Mesodermal cell (in vitro differentiated cells): ENCODE data around the gene HOXD4. TPM values are rescaled to one million over a fixed set of nuclear protein-coding genes. Genes with fewer than 3 reads are reported as not detected.
A peak's percentile ranks its signal among the peaks of the same experiment; 100 is the strongest.

ENCODE experiments used
- H3K27ac ChIP-seq: 2 replicates; pipeline ENCODE4 v1.7.0; 2013; ENCODE audit warnings: mild to moderate bottlenecking, low read depth, low read length, moderate library complexity; ENCODE audit not compliant: severe bottlenecking
- H3K36me3 ChIP-seq: 2 replicates; pipeline ENCODE4 v1.7.1; 2013; ENCODE audit warnings: mild to moderate bottlenecking, low read length, moderate library complexity; ENCODE audit not compliant: control insufficient read depth, insufficient read depth
- H3K4me1 ChIP-seq: one replicate; pipeline ENCODE4 v1.7.1; 2013; ENCODE audit warnings: mild to moderate bottlenecking, low read length; ENCODE audit not compliant: insufficient read depth, control insufficient read depth, poor library complexity, severe bottlenecking
- H3K4me3 ChIP-seq: 2 replicates; pipeline ENCODE4 v1.7.0; 2013; ENCODE audit warnings: low read length, control low read depth, mild to moderate bottlenecking; ENCODE audit not compliant: insufficient read depth, poor library complexity, severe bottlenecking; ENCODE audit errors: extremely low read depth
- H3K9me3 ChIP-seq: 2 replicates; pipeline ENCODE4 v1.7.1; 2013; ENCODE audit warnings: mild to moderate bottlenecking, low read length, moderate library complexity; ENCODE audit not compliant: control insufficient read depth
- WGBS, 2 experiments: methylation state at CpG; one replicate each; pipeline ENCODE4 v1.1.5; 2013; ENCODE audit warnings: missing lambda C conversion rate in 2 of 2; ENCODE audit not compliant: insufficient coverage in 2 of 2; 5-methylcytosine and 5-hydroxymethylcytosine counted together
- polyA plus RNA-seq, 2 experiments: library from polyadenylated mRNA; stranded (reverse); fragments of 50-300 nt; gene quantifications; one replicate each; pipeline ENCODE4 v1.2.3, GENCODE V29; 2013

The HOXD4 gene
- 6.5 TPM for polyA plus RNA-seq (2013, experiment 1 of 2)
- polyA plus RNA-seq (2013, experiment 2 of 2), result 4.2 TPM

GRCh38 chr2:176151442-176152287 lies at the start of gene HOXD4:
Gene HOXD4 (plus strand): TSS chr2:176151550. CDS start chr2:176151634, 84 bp downstream.
- Histone ChIP-seq H3K27ac (no peak within 1 kb of the TSS), H3K36me3 (no peaks in the 10 kb centered on the region), H3K4me1 (no peaks in the 10 kb centered on the region), H3K9me3 (no peaks in the 10 kb centered on the region), H3K4me3 (peak within 1 kb of the TSS; percentile 0)
- 2% methylated on average over 22 to 43 of the region's 55 CpGs for WGBS, 2 experiments

- 4 to 17% methylated on average over 3 to 5 of the region's 5 CpGs for WGBS, 2 experiments
- H3K36me3 ChIP-seq, result no peaks in the 10 kb centered on the region
- H3K4me1 ChIP-seq, result no peaks in the 10 kb centered on the region
- H3K4me3 ChIP-seq, result no peak overlapping the region
- H3K9me3 ChIP-seq, result no peaks in the 10 kb centered on the region
- H3K27ac ChIP-seq, result no peak overlapping the region
These were observed 49.5 kb upstream of the HOXD4 start for GRCh38 chr2:176101842-176102241.

DNA sequence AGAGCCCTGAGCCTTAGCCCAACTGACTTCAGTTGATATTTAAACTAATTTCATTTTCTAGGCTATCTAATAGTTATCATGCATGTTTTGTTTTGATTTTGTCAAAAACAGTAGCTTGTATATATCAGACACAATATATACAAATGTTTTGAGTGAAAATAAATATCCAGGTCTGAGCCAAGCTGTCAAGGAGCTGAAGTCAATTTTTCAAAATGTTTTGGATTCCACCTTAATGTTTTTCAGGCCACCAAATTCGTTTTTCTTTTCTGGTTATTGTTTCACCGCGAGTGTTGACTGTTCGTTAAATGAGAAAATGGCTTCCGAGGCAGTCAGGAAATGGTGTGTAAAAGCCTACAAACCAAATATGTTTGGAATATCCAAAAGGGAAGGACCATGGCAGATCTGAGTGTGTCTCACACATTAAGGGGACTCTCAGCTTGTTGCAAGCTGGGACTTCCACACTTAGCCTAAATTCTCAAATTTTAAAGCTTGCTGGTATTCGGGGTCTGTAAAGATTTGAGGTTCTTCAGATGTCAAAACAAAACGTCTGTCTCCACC lies 49.0 kb upstream of the HOXD4 start:
- 18 to 20% methylated on average over 2 to 4 of the region's 7 CpGs for WGBS, 2 experiments
- Histone ChIP-seq H3K4me1 (no peaks in the 10 kb centered on the region), H3K9me3 (no peaks in the 10 kb centered on the region), H3K36me3 (no peaks in the 10 kb centered on the region), H3K4me3 (no peak overlapping the region), H3K27ac (no peak overlapping the region)

DNA sequence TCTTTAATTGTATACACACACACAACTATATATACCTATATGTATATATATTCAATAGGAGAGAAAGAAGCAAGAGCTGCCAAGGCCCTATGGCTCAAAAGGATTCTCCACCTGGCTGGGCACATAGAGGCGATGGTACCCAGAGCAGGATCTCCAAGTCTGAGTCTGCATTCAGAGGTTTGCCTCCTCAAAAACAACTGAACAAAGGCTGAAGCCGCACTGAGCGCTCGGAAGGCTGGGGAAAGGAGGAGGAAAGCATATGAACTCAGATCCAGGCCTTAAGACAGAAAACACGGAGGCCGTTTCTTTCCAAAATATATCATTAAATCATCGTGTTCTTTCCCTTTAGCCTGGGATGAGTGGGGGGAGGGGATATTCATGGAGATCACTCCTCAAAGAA lies 48.2 kb upstream of the HOXD4 start:
- no peak overlapping the region for H3K27ac ChIP-seq
- H3K4me1 ChIP-seq, result no peaks in the 10 kb centered on the region
- 0 to 10% methylated on average over 1 to 4 of the region's 7 CpGs for whole genome bisulfite sequencing, 2 experiments
- no peaks in the 10 kb centered on the region for H3K9me3 ChIP-seq
- H3K36me3 ChIP-seq, result no peaks in the 10 kb centered on the region
- no peak overlapping the region for H3K4me3 ChIP-seq

DNA sequence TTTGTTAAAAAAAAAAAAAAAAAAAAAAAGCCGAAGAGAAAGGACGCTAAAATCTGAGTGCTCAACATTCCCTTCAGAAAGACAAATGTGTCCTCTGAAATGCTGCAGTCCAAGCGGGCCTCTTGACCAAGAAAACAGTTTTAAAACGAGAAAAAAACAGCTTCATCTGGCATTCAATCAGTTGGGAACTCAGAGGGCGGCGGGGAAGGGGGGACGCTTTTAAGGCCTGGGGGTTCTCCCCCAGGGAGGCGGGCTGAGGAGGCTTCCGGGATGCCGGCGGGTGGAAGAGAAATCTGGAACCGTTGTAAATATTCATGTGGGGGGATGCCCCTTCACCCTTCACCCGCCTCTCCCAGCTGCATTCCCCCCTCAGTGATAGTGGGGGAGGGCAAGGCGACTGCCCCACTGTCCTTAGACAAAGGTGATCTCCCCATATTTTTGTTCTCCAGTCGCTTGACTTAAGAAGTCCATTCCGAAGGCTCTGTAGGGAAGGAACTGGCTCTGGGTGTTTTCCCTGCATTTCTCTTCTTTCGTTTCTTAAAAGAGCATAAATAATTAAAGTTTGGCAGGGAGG lies 47.5 kb upstream of the HOXD4 start:
- H3K27ac ChIP-seq, result no peak overlapping the region
- no peaks in the 10 kb centered on the region for H3K36me3 ChIP-seq
- WGBS, 2 experiments, result 0 to 4% methylated on average over 3 to 4 of the region's 17 CpGs
- H3K4me3 ChIP-seq, result no peak overlapping the region
- no peaks in the 10 kb centered on the region for H3K9me3 ChIP-seq
- no peaks in the 10 kb centered on the region for H3K4me1 ChIP-seq

GRCh38 chr2:176104316-176105077 lies 46.9 kb upstream of the HOXD4 start:
- WGBS, 2 experiments, result 1 to 2% methylated on average over 34 to 47 of the region's 56 CpGs

GRCh38 chr2:176105078-176105729 lies 46.1 kb upstream of the HOXD4 start:
- Histone ChIP-seq H3K4me1 (no peaks in the 10 kb centered on the region), H3K4me3 (no peak overlapping the region), H3K36me3 (no peaks in the 10 kb centered on the region), H3K9me3 (no peaks in the 10 kb centered on the region), H3K27ac (no peak overlapping the region)
- 3 to 6% methylated on average over 19 to 21 of the region's 25 CpGs for WGBS, 2 experiments

More at GRCh38 chr2:176104316-176105077, 46.9 kb upstream of the HOXD4 start:
- H3K36me3 ChIP-seq, result no peaks in the 10 kb centered on the region
- H3K4me3 ChIP-seq, result no peak overlapping the region
- no peak overlapping the region for H3K27ac ChIP-seq
- H3K9me3 ChIP-seq, result no peaks in the 10 kb centered on the region
- H3K4me1 ChIP-seq, result no peaks in the 10 kb centered on the region

DNA sequence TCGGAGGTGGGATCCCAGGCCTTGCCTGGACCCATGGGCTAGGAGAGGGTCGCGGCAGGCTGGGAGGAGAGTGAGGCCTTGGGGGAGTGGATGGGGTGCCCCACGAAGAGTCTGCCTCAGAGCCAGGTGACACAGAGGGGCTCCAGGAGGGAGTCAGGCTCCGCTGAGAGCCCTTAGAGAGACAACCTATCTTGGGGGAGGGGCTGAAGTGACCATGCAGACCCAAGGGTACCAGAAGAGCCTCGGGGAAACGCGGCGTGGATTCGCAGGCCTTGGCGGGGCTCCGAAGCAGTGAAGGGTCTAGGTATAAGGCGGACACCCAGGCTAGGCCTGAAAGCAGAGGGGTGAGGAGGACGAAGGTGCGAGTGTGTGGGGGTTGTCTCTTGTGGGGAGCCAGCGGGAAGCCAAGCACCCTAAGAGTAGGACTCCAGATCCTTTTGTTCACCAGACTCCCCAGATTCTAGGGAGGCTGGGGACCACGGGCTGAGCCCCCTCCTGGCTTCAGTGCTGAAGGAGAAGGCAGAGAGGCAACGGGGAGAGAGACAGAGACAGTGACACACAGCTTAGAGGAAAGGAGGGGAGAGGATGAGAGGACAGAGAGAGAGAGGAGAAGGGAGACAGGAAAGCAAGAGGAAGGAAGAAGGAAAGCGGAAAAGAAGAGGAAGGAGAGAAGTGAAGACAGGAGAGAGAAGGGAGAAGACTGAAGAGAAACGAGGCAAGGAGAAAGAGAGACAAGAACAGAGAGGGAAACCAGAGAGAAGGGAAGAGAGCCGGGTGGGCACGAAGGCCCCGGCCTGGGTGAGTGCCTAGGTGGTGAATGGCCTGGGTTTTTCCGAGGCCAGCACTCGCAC lies 45.4 kb upstream of the HOXD4 start:
- Histone ChIP-seq H3K9me3 (no peaks in the 10 kb centered on the region), H3K4me3 (no peak overlapping the region), H3K27ac (no peak overlapping the region), H3K4me1 (no peaks in the 10 kb centered on the region), H3K36me3 (no peaks in the 10 kb centered on the region)
- WGBS, 2 experiments, result 2 to 4% methylated on average over 21 to 24 of the region's 25 CpGs

- no peaks in the 10 kb centered on the region for H3K4me1 ChIP-seq
- no peaks in the 10 kb centered on the region for H3K9me3 ChIP-seq
- WGBS, 2 experiments, result 1 to 2% methylated on average over 46 to 48 of the region's 85 CpGs
- no peaks in the 10 kb centered on the region for H3K36me3 ChIP-seq
- no peak within 1 kb of the TSS for H3K27ac ChIP-seq
- peak within 1 kb of the TSS; percentile 18 for H3K4me3 ChIP-seq
These were observed 44.5 kb upstream of the HOXD4 start, which contains the start of gene HOXD11 for GRCh38 chr2:176106581-176107539. Gene HOXD11 (plus strand): TSS chr2:176107280. CDS start chr2:176107356, 76 bp downstream.
